Progenitor cell of endocrine pancreas (in vitro differentiated cells): ENCODE data around the gene B3GNT3. TPM values are rescaled to one million over a fixed set of nuclear protein-coding genes. Genes with fewer than 3 reads are reported as not detected.

Source experiments
- DNase-seq: peaks from one replicate; pipeline ENCODE4 v3.0.0; 2021; ENCODE audit warnings: low spot score; ENCODE audit not compliant: unreplicated experiment
- H3K27ac Mint-ChIP-seq: 2 replicates; pipeline ENCODE4 v1.8.0; 2021; ENCODE audit warnings: mild to moderate bottlenecking, moderate library complexity, mixed read lengths
- H3K27me3 Mint-ChIP-seq: 2 replicates; pipeline ENCODE4 v1.8.0; 2021; ENCODE audit warnings: mixed read lengths
- H3K36me3 Mint-ChIP-seq: 2 replicates; pipeline ENCODE4 v1.8.0; 2022; ENCODE audit warnings: mixed read lengths; ENCODE audit not compliant: insufficient read depth
- H3K4me1 Mint-ChIP-seq: 2 replicates; pipeline ENCODE4 v1.8.0; 2021; ENCODE audit warnings: low read depth, mixed read lengths
- H3K4me3 Mint-ChIP-seq: 2 replicates; pipeline ENCODE4 v1.8.0; 2021; ENCODE audit warnings: low read depth, mild to moderate bottlenecking, moderate library complexity, mixed read lengths
- H3K9me3 Mint-ChIP-seq: 2 replicates; pipeline ENCODE4 v1.8.0; 2021; ENCODE audit warnings: low read depth, mixed read lengths
- total RNA-seq: library from RNA; stranded (reverse); gene quantifications from 2 replicates; pipeline ENCODE4 v1.2.1, GENCODE V29; 2021
- TF ChIP-seq, protein P1 (sequence below): fragments of 200-600 bp; sonication (generic); IDR thresholded peaks from one replicate; pipeline ENCODE4 v1.5.0; 2021; ENCODE audit warnings: antibody characterized with exemption, mild to moderate bottlenecking; ENCODE audit not compliant: unreplicated experiment

Gene B3GNT3
- total RNA-seq, 1 donor from 2014 or later, result not detected

GRCh38 chr19:17751103-17751911, 43.6 kb upstream of the B3GNT3 start, which contains the start of gene FCHO1:
TSS of gene FCHO1 (plus strand) at chr19:17751477. CDS start at chr19:17755165, 3,688 bp downstream.
- TF ChIP-seq, protein P1, sequence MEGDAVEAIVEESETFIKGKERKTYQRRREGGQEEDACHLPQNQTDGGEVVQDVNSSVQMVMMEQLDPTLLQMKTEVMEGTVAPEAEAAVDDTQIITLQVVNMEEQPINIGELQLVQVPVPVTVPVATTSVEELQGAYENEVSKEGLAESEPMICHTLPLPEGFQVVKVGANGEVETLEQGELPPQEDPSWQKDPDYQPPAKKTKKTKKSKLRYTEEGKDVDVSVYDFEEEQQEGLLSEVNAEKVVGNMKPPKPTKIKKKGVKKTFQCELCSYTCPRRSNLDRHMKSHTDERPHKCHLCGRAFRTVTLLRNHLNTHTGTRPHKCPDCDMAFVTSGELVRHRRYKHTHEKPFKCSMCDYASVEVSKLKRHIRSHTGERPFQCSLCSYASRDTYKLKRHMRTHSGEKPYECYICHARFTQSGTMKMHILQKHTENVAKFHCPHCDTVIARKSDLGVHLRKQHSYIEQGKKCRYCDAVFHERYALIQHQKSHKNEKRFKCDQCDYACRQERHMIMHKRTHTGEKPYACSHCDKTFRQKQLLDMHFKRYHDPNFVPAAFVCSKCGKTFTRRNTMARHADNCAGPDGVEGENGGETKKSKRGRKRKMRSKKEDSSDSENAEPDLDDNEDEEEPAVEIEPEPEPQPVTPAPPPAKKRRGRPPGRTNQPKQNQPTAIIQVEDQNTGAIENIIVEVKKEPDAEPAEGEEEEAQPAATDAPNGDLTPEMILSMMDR, result no peak
- no peaks in the 10 kb centered on the region for H3K4me1 Mint-ChIP-seq
- no peak for DNase-seq
- no peak within 1 kb of the TSS for H3K27ac Mint-ChIP-seq
- no peaks in the 10 kb centered on the region for H3K36me3 Mint-ChIP-seq
- peaks cover 17% of the 10 kb centered on the region for H3K27me3 Mint-ChIP-seq
- H3K4me3 Mint-ChIP-seq, result no peak within 1 kb of the TSS
- H3K9me3 Mint-ChIP-seq, result no peaks in the 10 kb centered on the region

DNA sequence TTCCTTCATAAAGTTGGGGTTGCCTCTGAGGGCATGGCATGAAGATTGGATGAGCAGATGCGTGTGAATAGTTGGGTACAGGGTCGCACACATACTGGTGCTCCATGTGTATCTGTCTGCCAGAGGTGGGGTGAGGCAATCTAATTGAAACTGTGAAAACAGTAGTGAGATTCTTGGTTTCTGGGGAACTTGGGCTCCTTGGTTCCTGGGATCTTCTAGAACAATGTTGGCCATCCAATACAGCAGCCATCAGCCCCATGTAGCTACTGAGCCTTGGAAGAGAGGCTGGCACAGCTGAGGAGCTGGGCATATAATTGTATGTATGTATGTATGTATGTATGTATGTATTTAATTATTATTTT, 43.0 kb upstream of the B3GNT3 start:
- no peak for DNase-seq
- Mint-ChIP-seq H3K27me3 (peaks cover 13% of the 10 kb centered on the region), H3K4me3 (no peak overlapping the region), H3K9me3 (no peaks in the 10 kb centered on the region), H3K36me3 (no peaks in the 10 kb centered on the region), H3K4me1 (no peaks in the 10 kb centered on the region), H3K27ac (no peak overlapping the region)
- TF ChIP-seq, protein P1, result no peak

GRCh38 chr19:17752865-17753639, 41.9 kb upstream of the B3GNT3 start:
- DNase-seq, result no peak
- TF ChIP-seq, protein P1, result no peak
- Mint-ChIP-seq H3K4me1 (no peaks in the 10 kb centered on the region), H3K27me3 (peaks cover 13% of the 10 kb centered on the region), H3K4me3 (no peak overlapping the region), H3K36me3 (no peaks in the 10 kb centered on the region), H3K9me3 (no peaks in the 10 kb centered on the region), H3K27ac (no peak overlapping the region)

DNA sequence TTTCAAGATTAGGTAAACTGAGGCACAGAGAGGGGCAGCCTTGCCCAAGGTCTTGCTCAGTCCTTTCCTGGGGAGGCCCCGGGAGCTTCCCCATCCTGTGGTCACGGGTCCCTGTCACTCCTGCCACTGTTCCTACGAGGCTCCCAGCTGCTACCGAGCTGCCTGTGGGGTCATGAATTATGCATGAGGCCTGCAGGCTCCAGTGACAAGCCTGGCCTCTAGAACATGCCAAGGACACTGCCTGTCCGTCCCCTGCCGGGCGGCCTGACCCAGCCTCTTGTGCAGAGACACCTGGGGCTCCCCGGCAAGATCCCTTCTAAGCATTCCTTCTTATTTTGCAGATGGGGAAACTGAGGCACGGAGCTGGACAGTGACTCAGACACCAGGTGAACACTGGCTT, 41.0 kb upstream of the B3GNT3 start:
- no peaks in the 10 kb centered on the region for H3K9me3 Mint-ChIP-seq
- no peak overlapping the region for H3K4me3 Mint-ChIP-seq
- TF ChIP-seq, protein P1, result no peak
- peaks cover 9% of the 10 kb centered on the region for H3K27me3 Mint-ChIP-seq
- DNase-seq, result no peak
- no peak overlapping the region for H3K27ac Mint-ChIP-seq
- no peaks in the 10 kb centered on the region for H3K36me3 Mint-ChIP-seq
- no peaks in the 10 kb centered on the region for H3K4me1 Mint-ChIP-seq

DNA sequence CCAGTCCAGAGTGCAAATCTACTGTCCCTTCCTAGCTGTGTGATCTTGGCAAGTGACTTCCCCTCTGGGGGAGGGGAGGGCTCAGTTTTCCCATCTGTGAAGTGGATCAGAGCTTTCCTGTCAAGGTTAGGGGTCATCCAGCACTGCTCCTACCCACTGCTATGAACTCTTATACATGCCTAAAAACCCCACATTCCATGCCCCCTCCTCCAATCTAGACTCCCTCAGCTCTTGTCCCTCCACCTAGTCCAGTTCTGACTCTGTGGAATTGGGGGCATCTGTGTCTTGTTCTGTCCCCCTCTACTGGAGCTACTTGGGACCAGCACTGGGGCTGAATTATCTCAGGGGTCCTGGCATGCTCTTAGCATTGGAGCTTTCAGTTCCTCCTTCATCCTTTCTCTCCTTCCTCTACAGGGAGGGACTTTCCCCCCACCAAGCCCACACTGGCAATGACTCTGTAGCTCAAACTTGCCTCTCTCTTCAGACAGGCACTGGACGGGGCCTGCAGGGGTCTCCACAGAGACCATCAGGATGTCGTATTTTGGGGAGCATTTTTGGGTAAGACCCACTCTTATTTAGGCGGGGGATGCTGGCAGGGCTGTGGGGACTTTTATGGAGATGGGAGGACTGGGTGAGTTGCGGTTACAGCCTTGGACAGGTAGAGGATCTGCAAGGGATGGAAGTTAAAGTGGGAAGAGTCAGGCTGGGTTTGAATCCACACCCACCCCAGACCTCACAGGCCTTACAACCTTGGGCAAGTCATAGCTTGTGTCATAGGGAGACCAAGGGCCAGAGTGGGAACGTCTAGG, 40.1 kb upstream of the B3GNT3 start:
- H3K27ac Mint-ChIP-seq, result no peak overlapping the region
- H3K9me3 Mint-ChIP-seq, result no peaks in the 10 kb centered on the region
- H3K36me3 Mint-ChIP-seq, result no peaks in the 10 kb centered on the region
- H3K4me1 Mint-ChIP-seq, result no peaks in the 10 kb centered on the region
- TF ChIP-seq, protein P1, result no peak
- H3K4me3 Mint-ChIP-seq, result no peak overlapping the region
- DNase-seq, result no peak
- H3K27me3 Mint-ChIP-seq, result peaks cover under 1% of the 10 kb centered on the region
